SK-N-MC (cell line): ENCODE measurements around the gene WWC1.

Experiments
- EZH2 ChIP-seq: fragments of 200-600 bp; sonication (generic); IDR thresholded peaks from one replicate; pipeline ENCODE4 v1.6.1; 2017; ENCODE audit warnings: antibody characterized with exemption
- FOXP2 ChIP-seq: optimal IDR thresholded peaks from 2 replicates; pipeline ENCODE3; 2011; ENCODE audit warnings: mild to moderate bottlenecking, moderate library complexity; ENCODE audit not compliant: insufficient read depth; ENCODE audit errors: extremely low read length, control extremely low read depth
- POLR2AphosphoS5 ChIP-seq: IDR thresholded peaks from 2 replicates; pipeline ENCODE4 v1.6.1; 2012; ENCODE audit warnings: mild to moderate bottlenecking, low read depth, low read length, borderline replicate concordance

- no peak for TF ChIP-seq EZH2
- TF ChIP-seq POLR2AphosphoS5, result no peak
- TF ChIP-seq FOXP2, result no peak
These were observed 222.5 kb downstream of the WWC1 start for GRCh38 chr5:168513861-168514428.
